GM19025 (cell line): ENCODE results near the gene CHID1.

Source experiments
- ATAC-seq: cut with Tn5 transposase; IDR thresholded peaks from one replicate; pipeline ENCODE4 v1.9.1; 2021; ENCODE audit warnings: mild to moderate bottlenecking, low read depth, moderate library complexity; ENCODE audit not compliant: unreplicated experiment

CHID1 gene

DNA sequence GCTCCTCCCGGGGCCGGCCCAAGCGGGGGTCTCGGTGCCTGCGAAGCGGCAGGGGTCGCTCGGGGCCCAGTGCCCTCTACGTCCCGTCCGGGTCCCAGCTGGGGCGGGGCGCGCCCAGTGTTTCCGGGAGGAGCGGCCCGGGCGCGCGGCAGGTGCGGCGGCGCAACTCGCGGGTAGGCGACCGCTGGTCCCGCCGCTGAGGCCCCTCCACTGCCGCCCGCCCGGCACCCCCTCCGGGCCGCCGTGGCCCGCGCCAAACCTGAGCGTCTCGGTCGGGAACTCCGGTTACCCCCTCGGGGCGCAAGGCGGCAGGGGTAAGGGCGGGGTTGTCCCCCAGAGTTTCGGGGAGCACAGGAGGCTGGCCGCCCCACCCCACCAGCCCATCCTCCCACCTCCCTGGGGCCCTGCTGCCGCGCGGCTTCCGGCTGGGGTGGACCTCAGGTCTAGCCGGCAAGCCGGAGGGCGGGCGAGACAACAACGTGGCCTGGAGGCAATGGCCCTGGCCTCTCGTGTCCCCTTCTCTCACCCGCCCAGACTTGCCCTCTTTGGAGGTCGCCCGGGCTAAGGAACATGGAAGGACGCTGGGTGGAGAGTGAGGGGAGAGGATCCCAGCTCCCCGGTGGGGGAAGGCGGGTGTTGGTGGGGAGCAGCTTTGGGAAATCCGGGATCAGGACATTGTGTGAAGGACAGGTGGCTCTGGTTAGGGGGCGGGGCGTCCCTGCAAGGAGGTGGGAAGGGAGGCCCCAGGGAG, 83.3 kb downstream of the CHID1 start:
- ATAC-seq: peak; percentile 35

DNA sequence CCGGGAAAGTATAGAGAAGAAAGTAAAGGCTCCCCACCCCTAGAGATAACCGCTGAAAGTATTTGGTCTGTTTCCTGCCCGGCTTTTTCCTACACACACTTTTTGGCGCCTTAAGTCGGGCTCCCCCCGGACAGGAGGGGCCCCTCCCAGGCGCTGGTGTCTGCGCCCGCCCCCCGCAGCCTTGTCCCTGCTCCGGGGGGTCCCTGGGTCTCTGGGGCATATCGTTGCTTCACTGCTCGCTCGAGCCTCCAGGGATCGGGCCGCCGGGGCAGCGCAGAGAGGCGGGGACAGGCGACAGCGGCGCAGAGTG, 83.8 kb downstream of the CHID1 start:
- ATAC-seq: peak; percentile 6

DNA sequence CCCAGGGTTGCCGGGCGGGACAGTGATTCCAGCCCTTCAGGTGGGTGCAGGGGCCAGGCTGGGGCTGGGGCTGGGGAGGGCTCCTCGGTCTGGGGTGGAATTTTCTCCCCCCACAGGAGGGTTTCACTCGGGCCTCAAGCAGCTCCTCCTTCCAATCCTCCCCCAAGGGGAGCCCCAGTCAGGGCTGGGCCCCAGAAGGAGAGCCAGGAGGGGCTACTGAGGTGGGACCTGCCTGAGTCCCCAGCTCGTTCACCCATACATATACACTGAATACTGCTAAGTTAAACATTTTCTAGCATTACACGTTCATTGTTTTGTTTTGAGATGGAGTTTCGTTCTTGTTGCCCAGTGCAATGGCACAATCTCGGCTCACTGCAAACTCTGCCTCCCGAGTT, 84.4 kb downstream of the CHID1 start:
- ATAC-seq: no peak

DNA sequence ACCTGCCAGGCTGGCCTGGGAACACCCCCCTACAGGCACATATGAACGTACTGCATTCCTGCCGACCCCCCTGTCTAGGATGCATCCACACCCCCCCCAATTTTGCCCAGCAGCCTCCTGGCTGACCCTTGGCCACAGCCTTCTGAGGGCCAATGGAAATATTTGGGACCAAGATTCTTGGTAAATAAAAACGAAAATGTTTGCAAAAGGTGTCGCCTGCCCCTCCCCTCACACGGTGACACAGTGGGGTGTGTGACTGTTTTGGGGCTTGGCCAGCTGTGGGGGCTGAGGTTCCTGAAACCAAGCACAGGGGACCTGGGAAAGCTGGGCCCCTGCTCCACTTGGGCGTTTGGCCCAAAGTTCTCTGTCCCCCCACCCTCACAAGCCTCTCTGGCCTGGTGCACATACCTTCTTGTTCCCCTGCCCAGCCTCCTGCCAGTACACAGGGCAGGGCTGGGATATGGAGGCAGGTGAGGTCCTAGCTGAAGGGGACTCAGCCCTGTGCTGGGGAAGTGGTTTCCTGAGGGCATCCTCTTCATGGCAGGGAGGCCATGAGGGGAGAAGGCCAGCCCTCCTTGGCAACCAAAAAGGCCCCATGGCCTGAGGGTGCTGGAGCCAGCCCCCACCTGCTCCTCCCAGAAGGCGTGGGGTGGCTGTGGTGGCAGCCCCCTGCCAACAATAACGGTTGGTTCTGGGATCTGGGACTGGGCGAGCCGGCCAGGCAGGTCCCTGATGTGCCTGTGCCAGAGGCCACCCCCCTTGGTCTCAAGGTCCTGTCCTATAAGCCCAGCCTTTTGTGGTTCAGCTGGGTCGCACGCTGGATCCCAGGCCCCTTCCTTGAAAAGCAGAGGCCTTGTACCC, 85.0 kb downstream of the CHID1 start:
- no peak for ATAC-seq

DNA sequence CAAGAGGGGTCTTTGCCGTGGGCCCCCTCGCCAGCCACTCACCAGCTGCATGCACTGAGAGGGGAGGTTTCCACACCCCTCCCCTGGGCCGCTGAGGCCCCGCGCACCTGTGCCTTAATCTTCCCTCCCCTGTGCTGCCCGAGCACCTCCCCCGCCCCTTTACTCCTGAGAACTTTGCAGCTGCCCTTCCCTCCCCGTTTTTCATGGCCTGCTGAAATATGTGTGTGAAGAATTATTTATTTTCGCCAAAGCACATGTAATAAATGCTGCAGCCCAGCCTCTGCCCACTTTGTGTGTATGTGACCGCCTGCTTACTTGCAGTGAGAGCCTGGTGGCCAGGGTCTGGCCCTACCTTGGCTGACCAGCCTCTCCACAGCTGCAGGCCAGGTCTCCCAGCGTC, 85.7 kb downstream of the CHID1 start:
- no peak for ATAC-seq

DNA sequence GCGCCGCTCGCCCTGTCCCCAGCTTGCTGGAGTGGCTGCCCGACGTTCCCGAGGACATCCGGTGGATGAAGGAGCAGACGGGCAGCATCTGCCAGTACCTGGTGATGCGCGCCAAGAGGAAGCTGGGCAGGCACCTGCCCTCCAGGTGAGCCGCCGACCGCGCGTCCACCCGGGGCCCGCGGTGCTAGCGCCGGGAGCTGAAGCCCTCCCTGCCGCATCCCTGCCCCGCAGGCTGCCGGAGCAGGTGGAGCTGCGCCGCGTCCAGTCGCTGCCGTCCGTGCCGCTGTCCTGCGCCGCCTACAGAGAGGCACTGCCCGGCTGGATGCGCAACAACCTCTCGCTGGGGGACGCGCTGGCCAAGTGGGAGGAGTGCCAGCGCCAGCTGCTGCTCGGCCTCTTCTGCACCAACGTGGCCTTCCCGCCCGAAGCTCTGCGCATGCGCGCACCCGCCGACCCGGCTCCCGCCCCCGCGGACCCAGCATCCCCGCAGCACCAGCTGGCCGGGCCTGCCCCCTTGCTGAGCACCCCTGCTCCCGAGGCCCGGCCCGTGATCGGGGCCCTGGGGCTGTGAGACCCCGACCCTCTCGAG, 86.2 kb downstream of the CHID1 start:
- no peak for ATAC-seq

DNA sequence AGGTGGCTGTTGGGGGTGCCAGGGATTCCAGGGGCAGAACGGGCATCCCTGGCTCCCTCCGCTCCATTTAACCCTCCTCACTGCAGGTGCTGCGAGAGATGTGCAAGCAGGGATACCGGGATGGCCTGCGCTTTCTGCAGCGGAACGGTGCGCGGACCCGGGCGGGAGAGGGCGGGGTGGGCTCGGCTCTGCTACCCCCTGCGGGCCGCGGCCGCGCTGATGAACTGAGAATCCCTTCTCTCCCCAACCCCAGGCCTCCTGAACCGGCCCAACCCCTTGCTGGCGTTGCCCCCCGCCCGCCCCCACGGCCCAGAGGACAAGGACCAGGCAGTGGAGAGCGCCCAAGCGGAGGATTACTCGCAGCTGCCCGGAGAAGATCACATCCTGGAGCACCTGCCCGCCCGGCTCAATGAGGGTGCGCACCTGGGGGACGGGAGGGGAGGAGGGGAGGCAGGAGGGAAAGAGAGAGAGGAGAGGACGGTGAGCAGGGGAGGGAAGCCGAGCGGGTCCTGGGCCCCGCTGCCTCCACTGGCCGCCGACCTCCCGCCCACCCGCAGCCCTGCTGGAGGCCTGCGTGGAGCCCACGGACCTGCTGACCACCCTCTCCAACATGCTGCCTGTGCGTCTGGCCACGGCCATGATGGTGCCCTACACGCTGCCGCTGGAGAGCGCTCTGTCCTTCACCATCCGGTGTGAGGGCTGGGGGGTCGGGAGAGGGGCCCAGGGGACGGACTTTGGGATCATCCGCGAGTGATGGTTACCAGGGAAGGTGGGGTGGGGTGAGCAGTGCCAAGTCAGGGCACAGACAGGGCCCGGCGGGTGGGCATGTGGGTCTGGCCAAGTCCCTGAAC, 86.9 kb downstream of the CHID1 start:
- ATAC-seq: no peak

DNA sequence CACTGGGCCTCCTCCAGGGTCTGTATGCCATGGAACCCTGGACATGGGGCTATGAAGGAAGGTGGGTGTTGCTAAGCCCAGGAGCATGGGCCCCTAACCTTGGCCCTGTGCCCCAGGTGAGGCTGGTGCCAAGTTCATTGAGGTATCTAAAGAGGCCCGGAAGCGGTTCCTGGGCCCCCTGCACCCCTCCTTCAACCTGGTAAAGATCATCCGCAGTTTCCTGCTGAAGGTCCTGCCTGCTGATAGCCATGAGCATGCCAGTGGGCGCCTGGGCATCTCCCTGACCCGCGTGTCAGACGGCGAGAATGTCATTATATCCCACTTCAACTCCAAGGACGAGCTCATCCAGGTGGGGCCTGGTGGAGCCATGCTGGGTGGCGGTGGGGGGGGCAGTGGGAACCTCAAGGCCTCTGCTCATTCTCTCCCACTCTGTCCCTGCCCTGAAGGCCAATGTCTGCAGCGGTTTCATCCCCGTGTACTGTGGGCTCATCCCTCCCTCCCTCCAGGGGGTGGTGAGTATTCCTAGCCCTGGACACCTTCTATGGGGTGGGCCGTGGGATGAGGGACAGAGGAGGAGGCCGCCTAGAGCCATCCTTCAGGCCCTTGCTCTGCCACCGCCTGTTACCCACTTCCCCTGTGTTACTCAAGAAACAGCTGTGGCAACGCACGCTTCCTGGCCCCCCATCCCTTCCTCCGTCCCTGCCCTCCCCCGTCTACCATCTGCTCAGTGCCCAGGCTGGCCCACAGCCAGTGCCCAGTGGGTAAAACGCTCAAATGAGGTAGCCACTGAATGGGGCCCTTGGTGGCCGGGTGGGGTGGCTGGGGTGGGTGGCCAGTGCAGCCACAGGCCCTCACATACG, 88.9 kb downstream of the CHID1 start:
- no peak for ATAC-seq

DNA sequence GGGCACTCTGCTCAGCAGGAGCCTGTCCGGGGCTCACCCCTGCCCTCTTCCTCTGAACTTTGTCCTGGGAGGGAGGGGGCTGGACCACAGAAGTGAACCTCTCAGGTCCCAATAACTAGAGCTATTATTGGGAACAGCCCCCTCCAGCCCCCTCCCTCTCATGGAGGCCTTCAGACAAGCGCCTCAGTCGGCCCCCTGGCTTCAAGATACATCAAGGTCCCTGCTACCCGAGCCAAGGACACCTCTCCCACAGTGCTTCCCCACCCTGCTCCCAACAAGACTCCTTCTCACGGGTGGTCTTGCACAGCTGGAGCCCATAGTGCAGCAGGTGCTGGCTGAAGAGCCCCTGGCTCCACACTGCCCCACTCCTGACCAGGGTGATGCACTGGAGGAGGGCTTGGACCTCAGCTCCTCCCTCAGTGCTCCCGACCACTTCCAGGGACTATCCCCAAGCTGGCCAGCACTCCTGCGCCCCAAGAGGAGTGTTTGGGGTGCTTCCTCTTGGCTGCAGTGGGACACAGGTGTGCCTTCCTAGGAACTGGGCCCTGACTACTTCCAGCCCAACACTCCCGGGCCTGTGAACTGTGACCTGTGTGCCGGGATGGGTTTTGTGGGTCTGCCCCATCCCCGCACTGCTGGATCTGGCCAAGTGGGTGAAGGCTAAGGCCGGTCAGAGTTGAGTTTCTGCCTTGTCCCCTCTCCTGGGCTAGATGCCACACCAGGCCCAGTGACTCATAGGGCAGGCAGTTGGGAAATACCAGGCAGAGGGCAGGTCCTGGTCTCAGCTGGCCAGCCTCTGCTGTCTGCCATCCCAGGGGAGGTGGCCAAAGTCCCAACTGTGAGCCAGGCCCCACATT, 89.7 kb downstream of the CHID1 start:
- ATAC-seq: no peak

DNA sequence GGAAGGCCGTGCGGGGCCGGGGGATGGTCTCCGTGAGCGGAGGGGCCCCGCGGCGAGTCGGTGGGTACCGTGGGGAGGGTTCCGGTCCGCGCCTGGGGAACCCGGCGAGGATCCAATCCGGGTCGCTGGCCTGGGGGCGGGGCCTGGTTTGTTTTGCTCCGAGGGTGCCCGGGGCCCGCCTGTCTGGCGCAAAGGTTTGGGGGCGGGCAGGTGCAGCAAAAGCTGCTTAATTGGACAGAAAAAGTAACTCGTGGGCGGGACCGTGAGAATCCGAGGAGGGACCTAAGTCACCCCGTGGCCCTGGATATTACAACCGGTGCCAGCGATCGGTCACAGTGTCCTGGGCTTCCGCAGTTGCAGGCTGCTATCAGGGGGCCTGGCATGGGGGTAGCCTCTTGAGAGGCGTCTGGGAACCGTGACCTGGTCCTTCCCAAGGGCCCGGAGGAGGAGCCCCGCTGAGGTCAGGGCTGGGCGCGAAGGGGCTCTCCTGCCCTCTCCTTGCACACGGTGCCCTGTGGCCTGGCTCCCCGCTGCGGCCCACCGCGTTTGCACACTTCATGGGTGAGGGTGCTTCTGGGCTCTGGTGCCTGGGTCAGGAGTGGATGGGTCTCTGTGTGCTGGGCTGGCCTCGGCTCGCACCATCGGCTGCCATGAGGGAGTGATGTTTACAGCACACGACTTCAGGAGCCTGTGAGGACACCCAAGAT, 90.5 kb downstream of the CHID1 start:
- peak; percentile 52 for ATAC-seq

DNA sequence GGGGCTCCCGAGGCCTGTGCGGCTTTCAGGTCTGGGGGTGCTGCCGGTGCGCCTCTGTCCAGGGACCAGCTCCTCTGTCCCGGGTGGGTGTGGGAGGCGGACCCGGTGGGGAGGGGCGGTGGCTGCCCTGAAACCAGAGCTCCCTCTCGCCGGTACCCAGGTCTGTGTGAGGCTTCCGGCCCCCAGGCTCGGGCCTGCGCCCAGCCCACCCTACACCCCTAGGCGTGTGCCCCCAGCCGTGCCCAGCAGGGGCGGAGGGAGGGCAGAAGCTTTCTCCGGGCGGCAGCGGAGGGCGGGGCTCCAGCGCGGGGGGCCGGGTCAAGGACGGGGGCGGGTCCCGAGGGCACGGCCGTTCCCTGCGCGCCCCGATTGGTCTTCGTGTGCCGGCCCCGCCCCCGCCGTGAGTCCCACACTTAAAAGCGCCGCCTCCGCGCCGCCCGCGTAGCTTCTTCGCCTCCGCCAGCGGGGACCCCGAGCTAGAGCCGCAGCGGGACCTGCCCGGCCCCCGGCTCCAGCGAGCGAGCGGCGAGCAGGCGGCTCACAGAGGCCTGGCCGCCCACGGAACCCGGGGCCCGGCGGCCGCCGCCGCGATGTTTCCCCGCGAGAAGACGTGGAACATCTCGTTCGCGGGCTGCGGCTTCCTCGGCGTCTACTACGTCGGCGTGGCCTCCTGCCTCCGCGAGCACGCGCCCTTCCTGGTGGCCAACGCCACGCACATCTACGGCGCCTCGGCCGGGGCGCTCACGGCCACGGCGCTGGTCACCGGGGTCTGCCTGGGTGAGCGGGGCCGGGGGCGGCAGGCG, 91.3 kb downstream of the CHID1 start:
- ATAC-seq: peak; percentile 65

DNA sequence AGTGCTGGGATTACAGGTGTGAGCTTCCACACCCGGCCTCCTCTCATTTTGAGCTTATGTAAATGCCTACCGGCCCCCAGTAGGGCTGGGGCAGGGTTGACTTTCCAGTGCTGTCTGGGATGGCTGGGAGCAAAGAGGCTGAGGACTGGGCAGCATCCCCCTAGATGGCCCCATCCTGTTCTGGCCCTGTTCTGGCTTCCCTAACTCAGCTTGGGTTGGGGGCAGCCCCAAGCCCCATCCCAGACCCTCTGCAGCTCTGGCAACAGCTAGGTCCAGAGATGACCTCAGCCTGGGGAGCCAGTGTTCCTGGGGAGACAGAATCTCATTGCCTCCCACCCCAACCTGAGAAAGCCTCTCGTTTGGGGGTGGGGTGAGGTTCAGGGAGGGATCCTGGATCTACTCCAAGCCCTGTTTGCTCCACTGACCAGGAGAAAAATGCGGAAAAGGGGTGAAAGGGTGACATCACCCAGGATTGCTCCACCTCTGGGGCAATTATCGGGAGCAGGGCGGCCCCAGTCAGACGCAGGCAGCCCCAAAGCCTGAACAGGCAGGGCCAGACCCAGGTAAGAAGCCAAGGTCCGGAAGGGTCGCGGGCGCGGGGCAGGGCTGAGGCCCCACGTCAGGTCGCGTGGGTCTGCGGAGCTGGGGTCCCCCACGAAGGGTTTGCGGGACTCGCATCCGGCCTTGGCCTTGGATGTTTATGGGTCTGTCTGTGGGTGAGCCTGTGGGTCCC, 92.0 kb downstream of the CHID1 start, which contains the start of gene PNPLA2:
PNPLA2 (plus strand) TSS at position 519 of the 733 bp plus-strand sequence. CDS start 805 bp downstream, outside the sequence.
- ATAC-seq: no peak
